ENCODE results near the gene PCCA. TPM values are rescaled to one million over a fixed set of nuclear protein-coding genes. Genes with fewer than 3 reads are reported as not detected.
"Not testable (repeated sequence)": the region's sequence is repeated elsewhere in the genome, so short reads cannot be mapped to it uniquely, and the experiment has no call there.

PCCA gene
- total RNA-seq, 4 donors from 2014 or later = 34.6 to 58.4 (median 40.1) TPM

DNA sequence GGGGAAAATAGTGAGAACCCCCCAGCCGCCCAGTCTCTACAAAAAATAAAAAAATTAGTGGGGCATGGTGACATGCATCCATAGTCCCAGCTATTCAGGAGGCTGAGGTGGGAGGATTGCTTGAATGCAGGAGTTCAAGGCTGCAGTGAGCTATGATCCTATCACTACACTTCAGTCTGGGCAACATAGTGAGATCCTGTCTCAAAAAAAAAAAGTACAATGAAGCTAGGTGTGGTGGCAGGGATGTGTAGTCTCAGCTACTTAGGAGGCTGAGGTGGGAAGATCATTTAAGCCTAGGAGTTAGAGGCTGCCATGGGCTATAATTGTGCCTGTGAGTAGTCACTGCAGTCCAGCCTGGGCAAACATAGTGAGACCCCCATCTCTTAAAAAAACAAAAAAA is 8.9 kb downstream of the PCCA start:
- no peak overlapping the region for H3K4me3 ChIP-seq
- peaks cover 0 to 34% (median 13%) of the 10 kb centered on the region in 3 donors for H3K4me1 ChIP-seq
- H3K27ac ChIP-seq = no peak overlapping the region
- no peaks in the 10 kb centered on the region for H3K27me3 ChIP-seq
- WGBS, 2 donors (ENCODE audit: low coverage in 1 of 2) = 100% methylated on average over 1 of the region's 1 CpG
- no peaks in the 10 kb centered on the region for H3K36me3 ChIP-seq
- ATAC-seq = no peak
- no peaks in the 10 kb centered on the region for H3K9me3 ChIP-seq
- TF ChIP-seq, protein P1, sequence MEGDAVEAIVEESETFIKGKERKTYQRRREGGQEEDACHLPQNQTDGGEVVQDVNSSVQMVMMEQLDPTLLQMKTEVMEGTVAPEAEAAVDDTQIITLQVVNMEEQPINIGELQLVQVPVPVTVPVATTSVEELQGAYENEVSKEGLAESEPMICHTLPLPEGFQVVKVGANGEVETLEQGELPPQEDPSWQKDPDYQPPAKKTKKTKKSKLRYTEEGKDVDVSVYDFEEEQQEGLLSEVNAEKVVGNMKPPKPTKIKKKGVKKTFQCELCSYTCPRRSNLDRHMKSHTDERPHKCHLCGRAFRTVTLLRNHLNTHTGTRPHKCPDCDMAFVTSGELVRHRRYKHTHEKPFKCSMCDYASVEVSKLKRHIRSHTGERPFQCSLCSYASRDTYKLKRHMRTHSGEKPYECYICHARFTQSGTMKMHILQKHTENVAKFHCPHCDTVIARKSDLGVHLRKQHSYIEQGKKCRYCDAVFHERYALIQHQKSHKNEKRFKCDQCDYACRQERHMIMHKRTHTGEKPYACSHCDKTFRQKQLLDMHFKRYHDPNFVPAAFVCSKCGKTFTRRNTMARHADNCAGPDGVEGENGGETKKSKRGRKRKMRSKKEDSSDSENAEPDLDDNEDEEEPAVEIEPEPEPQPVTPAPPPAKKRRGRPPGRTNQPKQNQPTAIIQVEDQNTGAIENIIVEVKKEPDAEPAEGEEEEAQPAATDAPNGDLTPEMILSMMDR (IDR thresholded peaks at IDR 0.05) = no peak
- no peak for TF ChIP-seq POLR2A (IDR thresholded peaks at IDR 0.05)
- TF ChIP-seq EP300 (IDR thresholded peaks at IDR 0.05) = no peak
- TF ChIP-seq POLR2AphosphoS5 (IDR thresholded peaks at IDR 0.05) = no peak

DNA sequence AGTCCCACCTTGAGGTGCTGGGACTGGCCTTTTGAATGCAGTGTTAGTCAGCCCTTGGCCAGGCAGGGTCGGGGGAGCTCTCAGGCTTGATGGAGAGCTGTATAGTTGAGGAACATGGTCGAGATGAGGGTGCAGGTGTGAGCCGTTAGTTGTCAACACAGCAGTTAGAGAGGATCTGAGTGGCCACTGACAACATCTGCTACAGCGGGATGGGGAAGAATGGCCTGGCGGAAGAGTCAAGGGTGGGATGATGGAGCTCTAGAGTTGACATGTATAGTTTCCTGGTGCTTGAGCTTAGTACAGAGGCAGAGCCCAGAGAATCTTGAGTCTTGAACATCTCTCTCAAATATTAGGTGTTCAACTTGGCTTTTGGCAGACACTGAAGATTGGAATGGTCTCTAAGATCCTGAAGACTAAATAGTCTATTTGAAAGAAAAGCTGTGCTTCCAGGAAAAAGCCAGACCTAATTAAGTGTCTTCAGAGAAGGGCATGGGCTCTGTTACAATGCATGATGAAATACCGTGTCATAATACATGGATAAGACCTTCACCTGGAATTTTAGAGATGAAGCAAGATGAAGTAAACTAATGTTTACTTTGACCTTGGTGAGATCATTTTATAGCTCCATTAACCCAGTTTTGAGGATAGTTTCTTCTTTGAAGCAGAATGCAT is 9.7 kb downstream of the PCCA start:
- Histone ChIP-seq H3K4me3 (no peak overlapping the region), H3K27me3 (no peaks in the 10 kb centered on the region), H3K27ac (no peak overlapping the region), H3K36me3 (no peaks in the 10 kb centered on the region), H3K9me3 (no peaks in the 10 kb centered on the region), H3K4me1 (peaks cover 0 to 34% (median 13%) of the 10 kb centered on the region in 3 donors)
- WGBS, 2 donors (ENCODE audit: low coverage in 1 of 2) = 60 to 98% methylated on average over 1 to 6 of the region's 6 CpGs
- no peak for ATAC-seq
- no peak for TF ChIP-seq POLR2A (IDR thresholded peaks at IDR 0.05)
- no peak for TF ChIP-seq EP300 (IDR thresholded peaks at IDR 0.05)
- TF ChIP-seq, protein P1 (IDR thresholded peaks at IDR 0.05) = no peak
- TF ChIP-seq POLR2AphosphoS5 (IDR thresholded peaks at IDR 0.05) = no peak

DNA sequence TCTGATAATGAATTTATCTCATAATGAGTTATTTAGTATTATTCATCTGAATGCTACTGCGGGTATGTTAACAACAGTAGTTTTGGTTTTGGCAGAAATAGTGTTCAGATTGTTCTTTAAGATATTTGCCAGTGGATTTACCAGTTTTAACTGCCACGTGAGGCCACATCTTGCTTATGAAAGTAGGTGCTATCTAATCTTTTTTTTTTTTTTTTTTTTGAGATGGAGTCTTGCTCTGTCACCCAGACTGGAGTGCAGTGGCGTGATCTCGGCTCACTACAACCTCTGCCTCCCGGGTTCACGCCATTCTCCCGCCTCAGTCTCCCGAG is 10.2 kb downstream of the PCCA start:
- H3K9me3 ChIP-seq, H3K27ac ChIP-seq, H3K27me3 ChIP-seq, ATAC-seq, H3K4me3 ChIP-seq, H3K36me3 ChIP-seq: not testable (repeated sequence)
- peaks cover 0 to 34% (median 13%) of the 10 kb centered on the region in 3 donors for H3K4me1 ChIP-seq
- 94 to 100% methylated on average over 2 to 4 of the region's 8 CpGs for WGBS, 2 donors (ENCODE audit: low coverage in 1 of 2)

DNA sequence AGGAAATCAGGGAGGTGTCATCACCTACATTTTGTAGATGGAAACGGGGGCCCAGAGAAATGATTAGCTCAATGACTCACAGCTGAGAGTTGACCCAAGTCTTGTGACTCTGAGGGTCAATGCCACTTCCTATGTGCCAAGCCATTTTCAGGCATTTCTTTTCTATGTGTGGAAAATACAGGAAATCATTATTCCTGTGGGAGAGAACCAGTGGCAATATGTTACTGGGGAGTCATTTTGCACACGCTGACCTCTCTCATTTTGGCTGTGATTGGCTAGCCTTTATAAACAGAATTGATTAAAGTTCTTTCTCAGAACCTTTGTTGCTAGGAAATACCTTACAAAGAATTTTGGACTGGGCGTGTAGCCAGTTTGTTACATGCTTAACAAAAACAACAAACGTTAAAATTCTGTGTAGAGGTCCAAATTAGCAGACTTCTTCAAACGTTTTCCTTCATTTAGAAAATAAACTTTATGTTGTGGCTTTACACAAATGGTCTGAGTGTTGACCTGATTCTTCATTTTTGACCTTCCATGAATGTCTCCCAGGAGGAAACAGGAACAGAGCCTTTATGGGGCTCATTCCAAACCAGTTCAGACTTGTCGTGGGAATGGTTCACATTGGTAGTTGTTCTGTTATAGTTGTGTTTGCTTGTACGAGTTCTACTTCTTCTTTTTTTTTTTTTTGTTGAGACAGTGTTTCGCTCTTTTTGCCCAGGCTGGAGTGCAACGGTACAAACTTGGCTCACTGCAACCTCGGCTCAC is 11.4 kb downstream of the PCCA start:
- H3K4me1 ChIP-seq = peaks cover 0 to 34% (median 13%) of the 10 kb centered on the region in 3 donors
- 23 to 32% methylated on average over 7 to 10 of the region's 10 CpGs for WGBS, 2 donors (ENCODE audit: low coverage in 1 of 2)
- peaks cover 0 to 14% of the 10 kb centered on the region in 2 donors for H3K36me3 ChIP-seq
- ATAC-seq = peak; percentile 71
- TF ChIP-seq POLR2A (IDR thresholded peaks at IDR 0.05) (no peak), EP300 (IDR thresholded peaks at IDR 0.05) (no peak), POLR2AphosphoS5 (IDR thresholded peaks at IDR 0.05) (no peak)
- TF ChIP-seq, protein P1 (IDR thresholded peaks at IDR 0.05) = no peak
- H3K27me3 ChIP-seq = no peaks in the 10 kb centered on the region
- H3K4me3 ChIP-seq = no peak overlapping the region
- no peaks in the 10 kb centered on the region for H3K9me3 ChIP-seq
- peak overlapping the region in 3 of 4 donors; percentile 5 to 33 (median 25) for H3K27ac ChIP-seq

DNA sequence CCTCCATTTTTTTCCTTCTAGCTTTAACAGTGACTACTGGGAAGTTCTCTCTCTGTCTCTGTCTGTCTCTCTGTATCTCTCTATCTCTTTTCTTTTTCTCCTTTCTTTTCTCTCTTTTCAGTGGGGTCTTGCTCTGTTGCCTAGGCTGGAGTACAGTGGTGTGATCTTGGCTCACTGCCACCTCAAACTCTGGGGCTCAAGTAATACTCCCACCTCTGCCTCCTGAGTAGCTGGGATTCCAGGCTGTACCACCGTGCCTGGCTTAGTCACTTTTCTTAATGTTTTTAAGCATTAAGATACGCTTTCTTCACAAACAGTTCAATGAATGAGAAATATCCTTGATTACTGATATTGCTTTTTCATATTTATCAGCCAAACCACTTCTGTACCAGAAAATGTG is 13.1 kb downstream of the PCCA start:
- TF ChIP-seq EP300 (IDR thresholded peaks at IDR 0.05) (no peak), POLR2AphosphoS5 (IDR thresholded peaks at IDR 0.05) (no peak), POLR2A (IDR thresholded peaks at IDR 0.05) (no peak)
- 85 to 100% methylated on average over 1 to 2 of the region's 2 CpGs for WGBS, 2 donors (ENCODE audit: low coverage in 1 of 2)
- Histone ChIP-seq H3K4me3 (no peak overlapping the region), H3K27me3 (no peaks in the 10 kb centered on the region), H3K27ac (no peak overlapping the region), H3K9me3 (no peaks in the 10 kb centered on the region), H3K36me3 (peaks cover 0 to 15% of the 10 kb centered on the region in 2 donors), H3K4me1 (peaks cover 0 to 34% (median 13%) of the 10 kb centered on the region in 3 donors)
- ATAC-seq = no peak

DNA sequence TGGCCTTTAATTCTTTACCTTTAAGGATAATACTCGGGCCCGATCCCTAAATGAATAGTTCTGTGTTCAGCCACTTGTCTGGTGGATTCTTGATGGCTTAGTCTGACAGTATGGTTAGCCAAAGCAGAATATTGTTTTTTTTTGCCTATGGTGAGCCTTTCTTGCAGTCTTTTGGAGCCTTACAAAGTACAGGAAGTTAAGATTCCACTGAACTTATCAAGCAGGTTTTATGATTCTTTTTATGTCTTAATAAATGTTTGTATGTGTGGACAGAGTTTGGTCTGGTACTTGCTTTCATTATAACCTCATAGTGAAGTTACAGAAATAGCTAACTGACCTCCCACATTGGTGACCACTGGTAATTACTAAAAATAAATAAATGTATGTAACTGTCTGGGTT is 17.1 kb downstream of the PCCA start:
- H3K4me1 ChIP-seq = peaks cover 0 to 12% (median 0%) of the 10 kb centered on the region in 3 donors

More for the DNA sequence above, 17.1 kb downstream of the PCCA start:
- Histone ChIP-seq H3K27me3 (no peaks in the 10 kb centered on the region), H3K36me3 (peaks cover 0 to 15% of the 10 kb centered on the region in 2 donors), H3K4me3 (no peak overlapping the region), H3K9me3 (no peaks in the 10 kb centered on the region), H3K27ac (no peak overlapping the region)
- 79 to 83% methylated on average over 2 of the region's 2 CpGs for WGBS, 2 donors (ENCODE audit: low coverage in 1 of 2)
- ATAC-seq = no peak
- TF ChIP-seq POLR2A (IDR thresholded peaks at IDR 0.05) (no peak), POLR2AphosphoS5 (IDR thresholded peaks at IDR 0.05) (no peak)
